HFFc6 (cell line): Measurements from ENCODE around the gene RIC3. TPM values are rescaled to one million over a fixed set of nuclear protein-coding genes. Genes with fewer than 3 reads are reported as not detected.

ENCODE experiments used
- DNase-seq: peaks from one replicate; pipeline ENCODE4 v3.0.0-alpha.2; 2018
- H3K27ac Mint-ChIP-seq: 2 replicates; pipeline ENCODE4 v1.8.0; 2020; ENCODE audit warnings: mild to moderate bottlenecking, mixed read lengths
- H3K27me3 Mint-ChIP-seq: 2 replicates; pipeline ENCODE4 v1.8.0; 2021; ENCODE audit warnings: mild to moderate bottlenecking, moderate library complexity, mixed read lengths; ENCODE audit not compliant: insufficient read depth
- H3K36me3 Mint-ChIP-seq: 2 replicates; pipeline ENCODE4 v1.8.0; 2021; ENCODE audit warnings: low read depth, mixed read lengths
- H3K4me1 Mint-ChIP-seq: 2 replicates; pipeline ENCODE4 v1.8.0; 2020; ENCODE audit warnings: low read depth, mixed read lengths
- H3K4me3 Mint-ChIP-seq: 2 replicates; pipeline ENCODE4 v1.8.0; 2020; ENCODE audit warnings: mild to moderate bottlenecking, moderate library complexity, mixed read lengths
- H3K9me3 Mint-ChIP-seq: 2 replicates; pipeline ENCODE4 v1.8.0; 2020; ENCODE audit warnings: mild to moderate bottlenecking, mixed read lengths
- long read RNA-seq: library from polyadenylated mRNA; unstranded; transcript quantifications from one replicate; pipeline ENCODE4 v2.0.0, GENCODE V29; 2019
- total RNA-seq, 6 experiments: library from RNA; stranded (reverse); fragmentation: NEBNext Ultra II Directional; extraction: Animal tissue kit (Norgen Biotek cat#: 25700); gene quantifications; 2 replicates in 1 of 6; 3 replicates in 5 of 6; pipeline ENCODE4 v1.2.3, GENCODE V29; 2021
- TF ChIP-seq, protein P1 (sequence below): fragments of 200-600 bp; sonication (generic); IDR thresholded peaks from 2 replicates; pipeline ENCODE4 v1.5.0; 2021; ENCODE audit warnings: antibody characterized with exemption, mild to moderate bottlenecking

Gene RIC3, protein sequence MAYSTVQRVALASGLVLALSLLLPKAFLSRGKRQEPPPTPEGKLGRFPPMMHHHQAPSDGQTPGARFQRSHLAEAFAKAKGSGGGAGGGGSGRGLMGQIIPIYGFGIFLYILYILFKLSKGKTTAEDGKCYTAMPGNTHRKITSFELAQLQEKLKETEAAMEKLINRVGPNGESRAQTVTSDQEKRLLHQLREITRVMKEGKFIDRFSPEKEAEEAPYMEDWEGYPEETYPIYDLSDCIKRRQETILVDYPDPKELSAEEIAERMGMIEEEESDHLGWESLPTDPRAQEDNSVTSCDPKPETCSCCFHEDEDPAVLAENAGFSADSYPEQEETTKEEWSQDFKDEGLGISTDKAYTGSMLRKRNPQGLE
- total RNA-seq = not detected
- long read RNA-seq, partial matches to known transcripts = 0 of 2 reads
- long read RNA-seq, other reads (novel, unspliced or antisense) = 2 of 2 reads

DNA sequence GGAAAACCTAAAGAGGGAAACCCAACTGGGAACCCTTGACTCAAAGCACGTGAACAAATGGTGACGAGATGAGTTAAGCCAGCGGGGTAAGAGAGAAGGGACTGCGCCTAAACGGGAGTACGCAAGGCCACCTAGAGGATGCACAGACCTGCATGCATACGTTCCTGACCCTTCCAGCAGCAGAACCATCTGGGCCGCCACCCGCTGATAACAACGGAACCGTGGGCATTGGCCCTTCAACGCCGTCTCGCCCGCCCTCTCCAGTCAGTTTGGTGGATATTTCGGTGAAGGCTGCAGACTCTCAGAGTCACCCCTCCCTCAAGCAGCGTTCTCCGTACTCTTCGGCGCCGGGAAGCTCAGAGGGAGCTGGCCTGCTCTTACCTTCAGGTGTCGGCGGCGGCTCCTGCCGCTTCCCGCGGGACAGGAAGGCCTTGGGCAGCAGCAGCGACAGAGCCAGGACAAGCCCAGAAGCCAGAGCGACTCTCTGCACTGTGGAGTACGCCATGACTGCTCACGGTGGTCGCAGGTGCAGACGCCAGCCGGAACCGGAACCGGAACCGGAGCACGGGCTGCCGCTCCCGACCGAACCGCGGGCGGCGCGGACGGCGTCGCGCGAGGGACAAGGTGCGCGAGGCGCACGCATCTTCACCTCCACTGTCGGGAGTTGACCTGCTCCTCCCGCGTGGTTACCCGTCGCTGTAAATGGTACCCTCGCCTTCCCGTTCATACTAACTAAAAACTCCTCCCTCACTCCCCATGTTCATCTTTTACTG is at the start of gene RIC3:
RIC3 (minus strand) TSS at position 541 of the 773 bp plus-strand sequence; CDS start at position 505, 36 bp downstream.
- H3K4me1 Mint-ChIP-seq = no peaks in the 10 kb centered on the region
- H3K36me3 Mint-ChIP-seq = no peaks in the 10 kb centered on the region
- H3K27me3 Mint-ChIP-seq = peaks cover 8% of the 10 kb centered on the region
- H3K27ac Mint-ChIP-seq = no peak within 1 kb of the TSS
- TF ChIP-seq, protein P1, sequence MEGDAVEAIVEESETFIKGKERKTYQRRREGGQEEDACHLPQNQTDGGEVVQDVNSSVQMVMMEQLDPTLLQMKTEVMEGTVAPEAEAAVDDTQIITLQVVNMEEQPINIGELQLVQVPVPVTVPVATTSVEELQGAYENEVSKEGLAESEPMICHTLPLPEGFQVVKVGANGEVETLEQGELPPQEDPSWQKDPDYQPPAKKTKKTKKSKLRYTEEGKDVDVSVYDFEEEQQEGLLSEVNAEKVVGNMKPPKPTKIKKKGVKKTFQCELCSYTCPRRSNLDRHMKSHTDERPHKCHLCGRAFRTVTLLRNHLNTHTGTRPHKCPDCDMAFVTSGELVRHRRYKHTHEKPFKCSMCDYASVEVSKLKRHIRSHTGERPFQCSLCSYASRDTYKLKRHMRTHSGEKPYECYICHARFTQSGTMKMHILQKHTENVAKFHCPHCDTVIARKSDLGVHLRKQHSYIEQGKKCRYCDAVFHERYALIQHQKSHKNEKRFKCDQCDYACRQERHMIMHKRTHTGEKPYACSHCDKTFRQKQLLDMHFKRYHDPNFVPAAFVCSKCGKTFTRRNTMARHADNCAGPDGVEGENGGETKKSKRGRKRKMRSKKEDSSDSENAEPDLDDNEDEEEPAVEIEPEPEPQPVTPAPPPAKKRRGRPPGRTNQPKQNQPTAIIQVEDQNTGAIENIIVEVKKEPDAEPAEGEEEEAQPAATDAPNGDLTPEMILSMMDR = no peak
- DNase-seq = no peak
- H3K9me3 Mint-ChIP-seq = no peaks in the 10 kb centered on the region
- H3K4me3 Mint-ChIP-seq = no peak within 1 kb of the TSS

DNA sequence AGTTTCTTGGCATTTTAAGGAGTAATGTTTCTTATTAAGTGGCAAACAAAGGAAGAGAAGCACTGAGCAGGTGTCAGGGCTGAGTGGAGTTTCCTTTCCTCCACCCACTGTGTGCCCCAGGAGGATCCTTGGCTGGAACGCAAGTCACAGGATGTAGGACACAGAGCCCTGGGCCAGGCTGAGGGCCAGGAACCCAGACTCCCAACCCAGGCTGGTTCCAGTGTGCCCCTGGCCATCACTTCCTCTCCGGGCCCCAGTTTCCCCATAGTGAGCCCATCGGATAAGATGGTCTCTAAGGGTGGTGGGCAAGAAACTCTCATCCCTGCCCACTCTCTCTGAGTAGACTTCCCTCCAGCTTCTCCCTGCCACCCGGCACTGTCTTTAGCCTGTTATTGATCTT is 49.6 kb upstream of the RIC3 start:
- peaks cover 49% of the 10 kb centered on the region for H3K27me3 Mint-ChIP-seq
- no peaks in the 10 kb centered on the region for H3K36me3 Mint-ChIP-seq
- no peaks in the 10 kb centered on the region for H3K4me1 Mint-ChIP-seq
- no peak overlapping the region for H3K4me3 Mint-ChIP-seq
- TF ChIP-seq, protein P1 = no peak
- DNase-seq = no peak
- no peaks in the 10 kb centered on the region for H3K9me3 Mint-ChIP-seq
- H3K27ac Mint-ChIP-seq = no peak overlapping the region

DNA sequence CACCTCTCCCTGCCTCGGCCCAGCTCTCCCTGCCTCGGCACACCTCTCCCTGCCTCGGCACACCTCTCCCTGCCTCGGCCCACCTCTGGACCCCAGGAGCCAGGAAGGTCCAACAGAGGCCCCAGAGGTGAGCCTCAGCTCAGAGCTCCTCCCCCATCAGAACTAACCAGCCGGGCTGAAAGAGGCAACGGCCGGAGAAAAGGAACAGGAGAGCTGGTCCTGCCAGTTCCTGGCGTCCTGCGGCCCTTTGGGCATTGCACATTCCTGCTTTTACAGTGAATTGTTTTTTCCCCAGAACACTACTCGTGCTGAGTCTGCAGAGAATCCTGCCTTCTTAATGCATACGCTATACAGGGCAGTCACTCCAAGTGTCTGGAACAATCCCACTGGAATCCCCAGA is 49.1 kb upstream of the RIC3 start:
- DNase-seq = no peak
- H3K9me3 Mint-ChIP-seq = no peaks in the 10 kb centered on the region
- peaks cover 48% of the 10 kb centered on the region for H3K27me3 Mint-ChIP-seq
- TF ChIP-seq, protein P1 = no peak
- no peak overlapping the region for H3K27ac Mint-ChIP-seq
- no peaks in the 10 kb centered on the region for H3K36me3 Mint-ChIP-seq
- no peak overlapping the region for H3K4me3 Mint-ChIP-seq
- H3K4me1 Mint-ChIP-seq = no peaks in the 10 kb centered on the region

DNA sequence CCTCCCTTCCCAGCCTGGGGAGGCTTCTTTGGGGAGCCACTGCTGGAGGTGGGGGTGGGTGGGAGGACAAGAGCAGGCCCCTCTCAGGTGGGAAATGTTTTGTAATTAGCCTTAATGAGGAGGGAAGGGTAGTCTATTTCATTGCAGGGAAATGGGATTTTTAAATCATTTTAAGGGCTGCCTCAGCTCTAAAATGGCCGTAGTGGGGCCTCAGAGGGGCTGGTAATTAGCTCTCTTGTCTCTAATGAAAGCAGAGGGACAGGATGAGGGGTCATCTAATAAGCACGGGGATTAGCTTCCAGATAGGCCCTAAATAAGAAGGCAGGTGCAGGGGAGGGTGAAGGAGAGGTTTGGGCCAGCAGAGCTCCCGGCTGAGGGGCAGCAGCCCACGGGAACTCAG is 48.3 kb upstream of the RIC3 start:
- H3K27ac Mint-ChIP-seq = no peak overlapping the region
- DNase-seq = no peak
- no peaks in the 10 kb centered on the region for H3K36me3 Mint-ChIP-seq
- H3K4me1 Mint-ChIP-seq = no peaks in the 10 kb centered on the region
- TF ChIP-seq, protein P1 = no peak
- H3K27me3 Mint-ChIP-seq = peaks cover 48% of the 10 kb centered on the region
- no peak overlapping the region for H3K4me3 Mint-ChIP-seq
- no peaks in the 10 kb centered on the region for H3K9me3 Mint-ChIP-seq

DNA sequence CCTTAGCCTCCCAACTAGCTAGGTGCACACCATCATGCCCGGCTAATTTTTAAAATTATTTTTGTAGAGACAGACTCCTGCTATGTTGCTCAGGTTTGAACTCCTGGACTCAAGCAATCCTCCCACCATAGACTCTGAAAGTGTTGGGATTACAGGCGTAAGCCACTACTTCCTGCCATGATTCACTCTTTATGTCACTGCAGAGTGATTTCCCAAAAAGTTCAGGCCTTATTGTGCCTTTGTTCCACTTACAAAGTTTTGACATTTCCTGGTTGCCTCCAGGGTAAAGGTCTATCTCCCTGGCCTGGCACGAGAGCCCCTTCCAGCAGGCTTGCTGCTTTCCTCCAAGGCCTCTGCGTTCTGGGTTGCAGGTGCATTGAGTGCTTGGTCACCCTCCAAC is 44.6 kb upstream of the RIC3 start:
- H3K36me3 Mint-ChIP-seq = no peaks in the 10 kb centered on the region
- no peak for DNase-seq

More for the DNA sequence above, 44.6 kb upstream of the RIC3 start:
- Mint-ChIP-seq H3K27me3 (peaks cover 41% of the 10 kb centered on the region), H3K4me3 (no peak overlapping the region), H3K9me3 (no peaks in the 10 kb centered on the region), H3K27ac (no peak overlapping the region), H3K4me1 (no peaks in the 10 kb centered on the region)
- TF ChIP-seq, protein P1 = no peak
